Measurements from ENCODE around the gene KRT37.

GRCh38 chr17:41382394-41382793, 42.0 kb downstream of the KRT37 start:
- TF ChIP-seq CTCF (IDR thresholded peaks at IDR 0.05) (no peak), POLR2A (IDR thresholded peaks at IDR 0.05) (no peak)
